Measurements from ENCODE around the gene PSMD13. TPM values are rescaled to one million over a fixed set of nuclear protein-coding genes. Genes with fewer than 3 reads are reported as not detected.

Gene PSMD13
- total and polyA plus RNA-seq, 2 of the 4 experiments (the other 2 are of a cell fraction), result 177 to 217 TPM

DNA sequence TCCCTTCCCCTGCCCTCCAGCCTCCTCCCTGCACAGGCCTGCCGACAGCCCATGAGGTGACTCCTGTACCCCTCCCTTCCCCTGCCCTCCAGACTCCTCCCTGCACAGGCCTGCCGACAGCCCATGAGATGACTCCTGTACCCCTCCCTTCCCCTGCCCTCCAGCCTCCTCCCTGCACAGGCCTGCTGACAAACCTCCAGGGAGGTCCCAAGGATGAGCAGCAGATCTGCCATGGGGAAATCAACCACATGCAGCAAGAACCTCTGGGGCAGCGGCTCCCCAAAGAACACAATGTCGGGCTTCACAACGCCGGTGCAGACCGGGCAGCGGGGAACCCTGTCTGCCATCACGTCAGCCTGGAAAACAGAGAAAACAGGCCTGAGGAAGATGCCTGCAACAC, 12.9 kb upstream of the PSMD13 start:
- WGBS, 2 experiments (ENCODE audit: extremely low coverage in 2 of 2, insufficient read length in 1 of 2), result 90% methylated on average over 2 of the region's 9 CpGs; no CpG with 5 or more reads in 1 of the 2 experiments
- Histone ChIP-seq H3K9me3 (ENCODE audit: control insufficient read depth, insufficient read depth, low read length) (no peaks in the 10 kb centered on the region), H3K9ac (ENCODE audit: low read depth, low read length) (no peak overlapping the region), H3K18ac (ENCODE audit: low read depth, low read length) (no peak overlapping the region), H4K91ac (ENCODE audit: insufficient read depth, low read depth, low read length) (no peak overlapping the region), H3K9me1 (ENCODE audit: insufficient read depth, low read length) (no peaks in the 10 kb centered on the region), H3K27ac (ENCODE audit: insufficient read depth, low read length) (no peak overlapping the region), H4K5ac (ENCODE audit: low read depth, low read length) (no peak overlapping the region), H3K4me3 (ENCODE audit: insufficient read depth, low read depth, low read length) (no peak overlapping the region), H2AK9ac (replicated peaks; ENCODE audit: low read depth, low read length, poor library complexity) (no peak overlapping the region), H2BK15ac (ENCODE audit: low read depth, low read length) (no peak overlapping the region), H3K4me2 (ENCODE audit: low read depth, low read length) (no peak overlapping the region), H2BK120ac (ENCODE audit: low read depth, low read length) (no peak overlapping the region), H2BK20ac (ENCODE audit: low read depth, low read length) (no peak overlapping the region), H3K23ac (ENCODE audit: low read depth, low read length) (no peak overlapping the region), H3K27me3 (ENCODE audit: control insufficient read depth, insufficient read depth, low read length) (no peaks in the 10 kb centered on the region), H4K8ac (ENCODE audit: low read depth in 2 of 2, low read length in 2 of 2) (no peak overlapping the region), H2BK5ac (ENCODE audit: low read depth, low read length, poor library complexity, severe bottlenecking) (no peak overlapping the region), H3K79me1 (ENCODE audit: low read depth in 1 of 2, low read length in 2 of 2) (peaks cover 8 to 23% of the 10 kb centered on the region in 2 experiments; a peak in 3 of 4 replicates), H3K56ac (ENCODE audit: extremely low read depth, insufficient read depth, low read length) (no peak overlapping the region), H2AFZ (replicated peaks; ENCODE audit: low read length, poor library complexity) (no peak overlapping the region), H3K4ac (ENCODE audit: low read depth, low read length) (no peak overlapping the region), H3K4me1 (ENCODE audit: control insufficient read depth, insufficient read depth, low read length) (peaks cover 3% of the 10 kb centered on the region; the same call in 1 of the 2 replicates), H2AK5ac (ENCODE audit: low read depth, low read length) (no peak overlapping the region), H3K36me3 (ENCODE audit: control insufficient read depth, insufficient read depth, low read length) (peaks cover 11% of the 10 kb centered on the region), H3K14ac (replicated peaks; ENCODE audit: low read depth, low read length) (no peak overlapping the region; the same call in 1 of the 2 replicates), H4K20me1 (ENCODE audit: insufficient read depth, low read length) (peaks cover 3% of the 10 kb centered on the region; the same call in 1 of the 2 replicates)
- intact Hi-C loops (cut with micrococcal nuclease) (no loop called here), in situ Hi-C loops (cut with MboI; ENCODE audit: low sequenced_read_pairs) (loop anchor here (10.0 kb wide), 1 partner anchor 61 kb away; the partner anchor contains the start of gene PGGHG), dilution Hi-C loops (cut with HindIII; ENCODE audit: low sequenced_read_pairs, unreplicated experiment) (no loop called here)
- ChIA-PET CTCF (interaction anchor here (0.9 kb wide), 1 partner anchor 8 kb away, joined by 3 read pairs; no protein-coding TSS in a partner anchor), POLR2A (ENCODE audit: unreplicated experiment) (no interaction called here)
- ATAC-seq (ENCODE audit: low read depth), result no peak
- BruUV-seq (replicated peaks), result no TSS peak
- no peak for DNase-seq
- TF ChIP-seq CTCF (conservative IDR thresholded peaks at IDR 0.05; ENCODE audit: low read depth, low read length), result no peak
- TF ChIP-seq BHLHE40 (IDR thresholded peaks at IDR 0.05; ENCODE audit: low read depth, low read length), result no peak
